HG02943 (cell line): ENCODE measurements around the gene FGL2.
A peak's percentile ranks its signal among the peaks of the same experiment; 100 is the strongest.
"Not testable (repeated sequence)": the region's sequence is repeated elsewhere in the genome, so short reads cannot be mapped to it uniquely, and the experiment has no call there.

ENCODE experiments used
- ATAC-seq: cut with Tn5 transposase; IDR thresholded peaks from one replicate; pipeline ENCODE4 v1.9.1; 2021; ENCODE audit warnings: mild to moderate bottlenecking, low read depth, moderate library complexity; ENCODE audit not compliant: unreplicated experiment

Gene FGL2, protein sequence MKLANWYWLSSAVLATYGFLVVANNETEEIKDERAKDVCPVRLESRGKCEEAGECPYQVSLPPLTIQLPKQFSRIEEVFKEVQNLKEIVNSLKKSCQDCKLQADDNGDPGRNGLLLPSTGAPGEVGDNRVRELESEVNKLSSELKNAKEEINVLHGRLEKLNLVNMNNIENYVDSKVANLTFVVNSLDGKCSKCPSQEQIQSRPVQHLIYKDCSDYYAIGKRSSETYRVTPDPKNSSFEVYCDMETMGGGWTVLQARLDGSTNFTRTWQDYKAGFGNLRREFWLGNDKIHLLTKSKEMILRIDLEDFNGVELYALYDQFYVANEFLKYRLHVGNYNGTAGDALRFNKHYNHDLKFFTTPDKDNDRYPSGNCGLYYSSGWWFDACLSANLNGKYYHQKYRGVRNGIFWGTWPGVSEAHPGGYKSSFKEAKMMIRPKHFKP

GRCh38 chr7:77199013-77199966 lies at the start of gene FGL2:
TSS of gene FGL2 (minus strand) at chr7:77199819. CDS start at chr7:77199793, 26 bp downstream.
- ATAC-seq, result no peak

DNA sequence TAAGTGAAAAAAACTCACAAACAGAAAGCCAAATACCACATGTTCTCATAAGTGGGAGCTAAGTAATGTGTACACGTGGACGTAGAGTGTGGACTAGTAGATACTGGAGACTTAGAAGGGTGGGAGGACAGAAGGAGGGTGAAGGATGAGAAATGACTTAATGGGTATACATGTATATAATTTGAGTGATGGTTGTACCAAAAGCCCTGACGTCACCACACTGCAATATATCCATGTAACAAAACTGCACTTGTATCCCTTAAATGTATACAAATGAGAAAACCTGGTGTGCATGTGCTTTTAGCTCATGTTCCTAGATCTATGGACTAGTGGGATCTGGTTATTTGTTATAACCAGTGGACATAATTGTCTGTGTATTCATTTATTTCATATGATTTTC lies 48.5 kb upstream of the FGL2 start:
- no peak for ATAC-seq

DNA sequence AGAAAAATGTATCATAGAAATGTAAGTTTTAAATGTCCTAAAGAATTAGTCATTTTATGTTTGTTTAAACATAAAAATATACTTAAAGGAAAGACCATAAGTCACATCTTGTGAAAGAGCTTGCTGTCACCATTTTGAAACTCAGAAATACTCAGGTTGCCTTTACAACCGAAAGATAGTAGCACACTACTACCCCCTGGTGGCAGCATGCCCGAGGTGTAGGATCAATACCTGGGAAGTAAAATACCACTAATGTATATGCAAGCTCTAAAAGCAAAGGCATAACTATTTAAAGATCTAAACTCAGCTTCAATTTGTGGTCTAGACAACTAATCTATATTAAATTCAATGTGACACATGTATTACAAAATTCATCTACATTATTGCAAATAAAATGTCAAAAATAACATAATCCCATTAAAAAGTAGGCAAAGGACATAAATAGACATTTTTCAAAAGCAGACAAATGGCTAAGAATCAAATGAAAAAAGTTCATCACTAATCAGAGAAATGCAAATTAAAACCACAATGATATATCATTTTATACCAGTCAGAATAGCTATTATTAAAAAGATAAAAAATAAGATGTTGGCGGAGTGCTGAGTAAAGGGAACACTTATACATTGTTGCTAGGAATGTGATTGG lies 47.7 kb upstream of the FGL2 start:
- peak; percentile 77 for ATAC-seq

DNA sequence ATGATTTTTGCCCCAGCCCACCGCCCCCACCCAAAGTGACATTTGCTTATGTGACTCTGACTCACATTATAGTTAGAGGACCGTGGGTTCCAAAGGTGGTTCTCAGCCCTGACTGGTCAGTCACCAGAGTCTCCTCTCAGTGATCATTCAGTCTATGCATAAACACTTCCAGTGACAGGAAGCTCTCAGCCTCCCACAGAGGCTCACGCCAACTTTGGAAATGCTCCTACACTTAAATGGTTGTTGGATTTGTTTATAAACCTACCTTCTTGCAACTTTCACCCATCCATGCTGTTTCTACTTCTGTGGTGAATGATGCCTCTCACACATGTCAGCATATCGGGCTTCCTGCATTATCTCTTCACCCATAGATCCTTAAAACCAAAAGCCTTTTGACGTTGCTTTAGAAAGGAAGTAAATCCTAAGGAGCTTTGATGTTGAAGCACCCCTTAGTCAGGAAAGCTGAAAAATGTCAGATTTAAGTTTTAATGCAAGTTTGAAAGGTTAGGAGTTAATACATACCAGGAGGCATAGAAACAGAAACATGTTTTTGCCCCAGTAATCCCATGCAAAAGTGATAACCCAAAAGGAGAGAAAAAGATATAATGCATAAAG lies 46.5 kb upstream of the FGL2 start:
- ATAC-seq, result no peak

DNA sequence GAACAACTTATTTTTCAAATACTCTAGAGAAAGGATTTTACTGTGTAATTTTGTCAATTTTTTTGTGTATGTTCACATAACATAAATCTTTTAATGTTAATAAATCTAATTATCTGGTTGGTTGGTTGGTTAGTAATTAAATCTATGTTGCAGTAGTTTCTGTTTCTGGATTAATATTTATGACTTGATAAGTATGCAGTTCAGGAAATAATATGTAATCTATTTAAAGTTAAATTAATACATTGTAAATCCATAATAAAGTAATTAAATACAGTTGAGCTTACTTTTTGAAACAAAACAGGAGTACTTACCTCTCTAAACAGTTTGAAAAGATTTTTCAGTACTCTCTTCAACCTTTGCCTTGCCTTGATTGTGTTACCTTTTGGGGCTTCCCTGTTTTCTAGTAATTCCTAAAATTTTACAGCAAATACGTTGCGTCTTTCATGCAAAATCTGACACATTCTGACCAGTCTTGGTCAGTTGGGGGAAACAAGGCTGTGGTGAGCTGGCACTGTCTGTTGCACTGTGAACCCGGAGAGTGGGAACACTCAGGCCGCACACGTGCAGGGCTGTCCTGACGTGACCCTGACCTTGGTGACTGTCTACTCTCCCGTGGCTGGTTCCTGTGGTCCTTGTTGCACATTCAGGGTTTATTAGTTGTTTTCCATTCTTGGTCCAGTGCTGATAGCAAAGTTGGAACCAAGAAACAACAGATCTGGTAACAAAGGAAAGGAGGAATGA lies 45.6 kb upstream of the FGL2 start:
- ATAC-seq, result no peak

DNA sequence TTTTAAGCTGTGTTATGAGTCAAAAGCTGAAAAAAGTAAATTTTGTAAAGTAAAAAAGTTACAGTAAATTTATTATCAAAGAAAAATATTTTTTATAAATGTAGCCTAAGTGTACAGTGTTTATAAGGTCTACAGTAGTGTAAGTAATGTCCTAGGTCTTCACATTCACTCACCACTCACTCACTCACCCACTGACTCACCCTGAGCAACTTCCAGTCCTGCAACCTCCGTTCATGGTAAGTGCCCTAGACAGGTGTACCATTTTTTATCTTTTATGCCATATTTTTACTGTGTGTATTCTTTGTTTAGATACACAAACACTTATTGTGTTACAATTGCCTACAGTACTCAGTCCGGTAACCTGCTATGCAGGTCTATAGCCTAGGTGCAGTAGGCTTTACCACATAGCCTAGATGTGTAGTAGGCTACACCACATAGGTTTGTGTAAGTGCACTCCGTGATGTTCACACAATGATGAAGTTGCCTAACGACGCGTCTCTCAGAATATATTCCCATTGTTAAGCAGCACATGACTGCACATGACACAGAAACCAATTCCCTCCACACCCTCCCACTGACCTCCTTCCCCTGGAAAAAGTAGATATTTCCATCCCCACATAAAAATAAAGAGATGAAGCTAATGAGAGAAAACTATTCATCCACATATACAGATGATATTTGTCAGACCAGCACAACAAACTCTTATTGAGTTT lies 44.8 kb upstream of the FGL2 start:
- no peak for ATAC-seq

- no peak for ATAC-seq
Measured at GRCh38 chr7:77242554-77242953, 42.9 kb upstream of the FGL2 start.

DNA sequence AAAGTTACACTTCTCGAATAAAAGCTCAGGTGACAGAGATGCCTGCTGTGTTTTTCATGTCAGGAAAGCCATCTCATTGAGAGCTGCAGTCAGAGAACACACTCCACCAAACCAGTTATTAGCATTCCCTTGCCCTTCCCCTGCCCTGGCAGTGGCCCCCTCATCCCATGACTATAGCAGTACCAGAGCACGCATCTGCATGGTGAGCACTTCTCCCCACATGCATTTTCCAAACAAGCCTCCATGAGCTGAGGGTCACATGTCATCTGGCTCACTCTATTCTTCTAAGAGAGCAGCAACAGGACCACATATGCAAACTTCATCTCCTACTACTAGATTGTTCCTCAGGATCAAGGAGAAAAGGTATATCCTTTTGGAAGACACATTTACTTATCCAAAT lies 42.4 kb upstream of the FGL2 start:
- ATAC-seq, result no peak

DNA sequence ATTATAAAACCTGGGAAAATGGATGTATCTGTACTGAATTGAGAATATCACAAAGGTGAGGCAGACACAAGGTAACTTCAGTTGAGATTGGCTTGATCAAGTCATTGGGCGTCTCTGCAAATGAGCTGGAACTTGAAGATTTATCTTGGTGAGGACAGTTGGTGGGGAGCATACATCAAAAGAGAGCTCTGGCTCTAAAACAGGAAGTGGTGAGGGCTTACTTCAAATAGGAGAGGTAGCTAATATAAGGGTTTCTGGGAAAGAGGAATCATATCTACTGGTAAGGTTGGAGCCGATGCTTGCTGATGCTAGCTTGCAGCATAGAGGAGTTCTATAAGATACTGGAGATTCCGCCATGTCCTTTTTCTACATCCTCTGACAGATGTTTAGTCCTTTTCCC lies 39.9 kb upstream of the FGL2 start:
- no peak for ATAC-seq

GRCh38 chr7:77238703-77239136 lies 39.1 kb upstream of the FGL2 start:
- ATAC-seq, result no peak

GRCh38 chr7:77235276-77235675 lies 35.7 kb upstream of the FGL2 start:
- ATAC-seq, result no peak

GRCh38 chr7:77232467-77232866 lies 32.8 kb upstream of the FGL2 start:
- no peak for ATAC-seq

DNA sequence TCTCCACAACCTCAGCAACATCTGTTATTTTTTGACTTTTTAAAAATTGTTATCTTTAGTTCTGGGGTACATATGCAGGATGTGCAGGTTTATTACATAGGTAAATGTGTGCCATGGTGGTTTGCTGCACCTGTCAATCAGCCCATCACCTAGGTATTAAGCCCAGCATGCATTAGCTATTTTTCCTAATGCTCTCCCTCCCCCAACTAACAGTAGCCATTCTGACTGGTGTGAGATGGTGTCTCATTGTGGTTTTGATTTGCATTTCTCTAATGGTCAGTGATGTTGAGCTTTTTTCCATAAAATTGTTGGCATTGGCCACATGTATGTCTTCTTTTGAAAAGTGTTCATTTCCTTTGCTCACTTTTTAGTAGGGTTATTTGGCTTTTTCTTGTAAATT lies 29.2 kb upstream of the FGL2 start:
- ATAC-seq, result not testable (repeated sequence)

DNA sequence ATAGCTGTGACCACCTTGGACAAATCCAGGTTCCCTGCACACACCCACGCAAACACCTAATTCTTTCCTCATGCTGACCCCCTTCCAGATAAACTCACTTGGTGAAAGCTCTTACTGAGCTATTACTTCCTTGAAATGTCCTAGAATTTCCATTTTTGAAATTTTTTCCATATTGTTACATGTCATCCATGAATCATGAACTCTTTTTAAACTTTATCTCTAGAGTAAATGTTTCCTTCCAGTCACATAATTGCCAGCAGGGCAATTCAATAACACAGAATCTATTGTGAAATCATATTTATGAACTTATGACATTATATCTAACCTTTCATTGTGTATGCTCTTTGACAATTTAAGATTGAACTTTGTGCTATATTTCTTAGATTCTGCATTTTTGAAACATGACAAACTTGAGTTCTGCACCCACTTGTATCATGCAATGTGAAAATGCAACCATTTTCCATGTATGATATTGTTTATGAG lies 26.8 kb upstream of the FGL2 start:
- no peak for ATAC-seq

DNA sequence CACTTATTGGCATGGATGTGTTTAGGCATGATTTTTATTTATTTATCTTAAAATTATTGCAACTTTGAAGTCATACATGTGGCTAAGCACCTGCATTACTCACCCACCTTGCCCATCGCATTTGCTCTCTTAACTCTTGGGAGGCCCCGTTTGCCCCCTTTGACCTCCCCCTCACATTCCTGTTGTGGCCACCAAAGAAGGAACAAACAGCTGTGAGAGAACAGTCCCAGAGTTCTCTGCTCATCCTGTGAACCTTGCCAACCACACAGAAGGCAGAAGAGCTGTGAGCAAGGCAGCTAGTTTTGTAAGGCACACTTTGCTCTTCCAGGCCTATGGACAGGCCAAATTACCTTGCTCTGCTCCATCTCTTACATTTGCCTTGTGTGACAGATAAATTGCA lies 23.6 kb upstream of the FGL2 start:
- ATAC-seq, result no peak

GRCh38 chr7:77222819-77223218 lies 23.2 kb upstream of the FGL2 start:
- no peak for ATAC-seq

GRCh38 chr7:77222065-77222464 lies 22.4 kb upstream of the FGL2 start:
- ATAC-seq, result no peak

DNA sequence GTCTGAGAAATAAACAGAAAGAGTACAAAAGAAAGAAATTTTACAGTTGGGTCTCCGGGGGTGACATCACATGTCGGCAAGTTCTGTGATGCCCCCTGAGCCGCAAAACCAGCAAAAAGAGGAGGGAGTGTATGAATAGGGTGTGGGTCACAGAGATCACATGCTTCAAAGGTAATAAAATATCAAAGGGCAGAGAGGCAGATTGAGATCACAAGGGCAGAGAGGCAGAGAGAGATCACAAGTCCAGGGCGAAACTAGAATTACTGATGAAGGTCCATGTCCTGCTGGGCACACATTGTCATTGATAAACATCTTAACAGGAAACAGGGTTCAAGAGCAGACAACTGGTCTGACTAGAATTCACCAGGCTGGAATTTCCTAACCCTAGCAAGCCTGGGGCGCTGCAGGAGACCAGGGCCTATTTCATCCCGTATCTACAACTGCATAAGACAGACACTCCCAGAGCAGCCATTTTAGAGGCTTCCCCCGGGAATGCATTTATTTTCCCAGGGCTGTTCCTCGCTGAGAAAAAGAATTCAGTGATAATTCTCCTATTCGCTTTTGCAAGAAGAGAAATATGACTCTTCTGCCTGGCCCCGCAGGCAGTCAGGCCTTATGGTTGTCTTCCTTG lies 20.2 kb upstream of the FGL2 start:
- ATAC-seq, result not testable (repeated sequence)
